HEK293T (cell line): ENCODE results near the gene DEUP1.

ENCODE experiments used
- BHLHE40 ChIP-seq: fragments of 450-650 bp; IDR thresholded peaks from 2 replicates; pipeline ENCODE4 v1.6.1; 2016; ENCODE audit warnings: mild to moderate bottlenecking, moderate library complexity, borderline replicate concordance
- CTBP1 ChIP-seq: fragments of 450-650 bp; IDR thresholded peaks from 2 replicates; pipeline ENCODE4 v1.6.1; 2016; ENCODE audit warnings: borderline replicate concordance
- ELF4 ChIP-seq: fragments of 450-650 bp; IDR thresholded peaks from 2 replicates; pipeline ENCODE4 v1.6.1; 2017; ENCODE audit warnings: antibody characterized with exemption
- FOXK2 ChIP-seq: fragments of 450-650 bp; IDR thresholded peaks from 2 replicates; pipeline ENCODE4 v1.6.1; 2016; ENCODE audit warnings: mild to moderate bottlenecking
- NFRKB ChIP-seq: fragments of 450-650 bp; IDR thresholded peaks from 2 replicates; pipeline ENCODE4 v1.6.1; 2016; ENCODE audit warnings: mild to moderate bottlenecking, moderate library complexity
- SP1 ChIP-seq: fragments of 450-650 bp; IDR thresholded peaks from 2 replicates; pipeline ENCODE4 v1.6.1; 2017

- TF ChIP-seq CTBP1 (no peak), SP1 (no peak), ELF4 (no peak), NFRKB (no peak), FOXK2 (no peak), BHLHE40 (no peak)
Measured at GRCh38 chr11:93291110-93291509, 39.4 kb upstream of the DEUP1 start.
